Measurements from ENCODE around the gene TNS3. TPM values are rescaled to one million over a fixed set of nuclear protein-coding genes. Genes with fewer than 3 reads are reported as not detected.

TNS3 gene
- total RNA-seq, 1 experiment from 2014 or later, result 143 TPM

- BruUV-seq (replicated peaks), result no TSS peak
- Histone ChIP-seq H3K9me3 (ENCODE audit: insufficient read depth, low read depth) (no peaks in the 10 kb centered on the region), H3K27ac (no peak overlapping the region), H3K27me3 (ENCODE audit: insufficient read depth, low read depth) (no peaks in the 10 kb centered on the region), H4K20me1 (ENCODE audit: insufficient read depth) (no peaks in the 10 kb centered on the region), H2AFZ (no peak overlapping the region), H3K4me2 (no peak overlapping the region), H3K4me1 (replicated peaks; ENCODE audit: insufficient read depth) (no peaks in the 10 kb centered on the region), H3K9me2 (ENCODE audit: insufficient read depth) (no peaks in the 10 kb centered on the region), H3K4me3 (no peak overlapping the region), H3K36me3 (ENCODE audit: low read depth) (no peaks in the 10 kb centered on the region), H3K79me2 (ENCODE audit: low read depth) (no peaks in the 10 kb centered on the region), H3F3A (ENCODE audit: insufficient read depth, low read depth) (no peaks in the 10 kb centered on the region)
- intact Hi-C loops (cut with micrococcal nuclease; ENCODE audit: unreplicated experiment), result no loop called here
- no peak for DNase-seq
- CTCF ChIA-PET, result no interaction called here
- POLR2A ChIA-PET (ENCODE audit: unreplicated experiment), result no interaction called here
- no peak for TF ChIP-seq EZH2 (IDR thresholded peaks at IDR 0.05; ENCODE audit: low read depth)
- TF ChIP-seq CTCF (conservative IDR thresholded peaks at IDR 0.05), result no peak
Measured at GRCh38 chr7:47239931-47240421, 341.9 kb downstream of the TNS3 start.

GRCh38 chr7:47239034-47239433 is 342.9 kb downstream of the TNS3 start:
- Histone ChIP-seq H3K4me2 (no peak overlapping the region), H3K9me2 (ENCODE audit: insufficient read depth) (no peaks in the 10 kb centered on the region), H3K27me3 (ENCODE audit: insufficient read depth, low read depth) (no peaks in the 10 kb centered on the region), H3K9me3 (ENCODE audit: insufficient read depth, low read depth) (no peaks in the 10 kb centered on the region), H3K4me1 (replicated peaks; ENCODE audit: insufficient read depth) (no peaks in the 10 kb centered on the region), H4K20me1 (ENCODE audit: insufficient read depth) (no peaks in the 10 kb centered on the region), H3K4me3 (no peak overlapping the region), H3K27ac (no peak overlapping the region), H3K36me3 (ENCODE audit: low read depth) (no peaks in the 10 kb centered on the region), H3K79me2 (ENCODE audit: low read depth) (no peaks in the 10 kb centered on the region), H3F3A (ENCODE audit: insufficient read depth, low read depth) (no peaks in the 10 kb centered on the region), H2AFZ (no peak overlapping the region)
- DNase-seq, result no peak
- ChIA-PET CTCF (interaction anchor here (1.6 kb wide), 1 partner anchor 27 kb away, joined by 3 read pairs; no protein-coding TSS in a partner anchor), POLR2A (ENCODE audit: unreplicated experiment) (no interaction called here)
- intact Hi-C loops (cut with micrococcal nuclease; ENCODE audit: unreplicated experiment), result no loop called here
- TF ChIP-seq CTCF (conservative IDR thresholded peaks at IDR 0.05) (no peak), EZH2 (IDR thresholded peaks at IDR 0.05; ENCODE audit: low read depth) (no peak)
- BruUV-seq (replicated peaks), result no TSS peak

GRCh38 chr7:47236480-47237129 is 345.3 kb downstream of the TNS3 start:
- no peaks in the 10 kb centered on the region for H3K9me2 ChIP-seq (ENCODE audit: insufficient read depth)
- H4K20me1 ChIP-seq (ENCODE audit: insufficient read depth), result no peaks in the 10 kb centered on the region
- intact Hi-C loops (cut with micrococcal nuclease; ENCODE audit: unreplicated experiment), result no loop called here
- ChIA-PET POLR2A (ENCODE audit: unreplicated experiment) (no interaction called here), CTCF (no interaction called here)
- no peaks in the 10 kb centered on the region for H3K9me3 ChIP-seq (ENCODE audit: insufficient read depth, low read depth)
- H3F3A ChIP-seq (ENCODE audit: insufficient read depth, low read depth), result no peaks in the 10 kb centered on the region
- TF ChIP-seq EZH2 (IDR thresholded peaks at IDR 0.05; ENCODE audit: low read depth) (no peak), CTCF (conservative IDR thresholded peaks at IDR 0.05) (no peak)
- H3K4me2 ChIP-seq, result no peak overlapping the region
- no peak for DNase-seq
- no peaks in the 10 kb centered on the region for H3K36me3 ChIP-seq (ENCODE audit: low read depth)
- no peak overlapping the region for H3K27ac ChIP-seq
- BruUV-seq (replicated peaks), result no TSS peak
- no peaks in the 10 kb centered on the region for H3K79me2 ChIP-seq (ENCODE audit: low read depth)
- H2AFZ ChIP-seq, result no peak overlapping the region
- H3K4me3 ChIP-seq, result no peak overlapping the region
- H3K4me1 ChIP-seq (replicated peaks; ENCODE audit: insufficient read depth), result no peaks in the 10 kb centered on the region
- no peaks in the 10 kb centered on the region for H3K27me3 ChIP-seq (ENCODE audit: insufficient read depth, low read depth)
